ENCODE results near the gene CNGB1. TPM values are rescaled to one million over a fixed set of nuclear protein-coding genes. Genes with fewer than 3 reads are reported as not detected.

The CNGB1 gene
- total RNA-seq = not detected in 2 replicates

GRCh38 chr16:57970970-57971369, at the start of gene CNGB1:
TSS of gene CNGB1 (minus strand) at chr16:57971128. CDS start at chr16:57967286, 3,842 bp downstream.
- intact Hi-C loops (cut with micrococcal nuclease) = no loop called here

GRCh38 chr16:58019866-58020538, 49.1 kb upstream of the CNGB1 start:
- intact Hi-C loops (cut with micrococcal nuclease) = loop anchor here (1.0 to 5.0 kb wide), 2 partner anchors 177 to 286 kb away; partner anchors contain the start of gene CSNK2A2

- intact Hi-C loops (cut with micrococcal nuclease) = no loop called here
Observed at GRCh38 chr16:58018803-58019202, 47.9 kb upstream of the CNGB1 start.

GRCh38 chr16:58016840-58017446, 46.0 kb upstream of the CNGB1 start:
- intact Hi-C loops (cut with micrococcal nuclease) = no loop called here

GRCh38 chr16:58013201-58013956, 42.5 kb upstream of the CNGB1 start:
- intact Hi-C loops (cut with micrococcal nuclease) = no loop called here

- intact Hi-C loops (cut with micrococcal nuclease) = no loop called here
Observed at GRCh38 chr16:58012481-58012880, 41.6 kb upstream of the CNGB1 start.

GRCh38 chr16:58011652-58012051, 40.7 kb upstream of the CNGB1 start:
- intact Hi-C loops (cut with micrococcal nuclease) = no loop called here

- intact Hi-C loops (cut with micrococcal nuclease) = no loop called here
Observed at GRCh38 chr16:58010886-58011285, 40.0 kb upstream of the CNGB1 start.

GRCh38 chr16:58009856-58010416, 39.0 kb upstream of the CNGB1 start:
- intact Hi-C loops (cut with micrococcal nuclease) = no loop called here

GRCh38 chr16:58004736-58005135, 33.8 kb upstream of the CNGB1 start:
- intact Hi-C loops (cut with micrococcal nuclease) = loop anchor here (1.0 to 5.0 kb wide), 2 partner anchors 105 to 412 kb away; no protein-coding TSS in a partner anchor

- intact Hi-C loops (cut with micrococcal nuclease) = loop anchor here (5.0 kb wide), 1 partner anchor 411 kb away; no protein-coding TSS in a partner anchor
Observed at GRCh38 chr16:58002936-58003335, 32.0 kb upstream of the CNGB1 start.

GRCh38 chr16:58002416-58002800, 31.5 kb upstream of the CNGB1 start:
- intact Hi-C loops (cut with micrococcal nuclease) = loop anchor here (5.0 kb wide), 1 partner anchor 410 kb away; no protein-coding TSS in a partner anchor

- intact Hi-C loops (cut with micrococcal nuclease) = loop anchor here (1.0 to 5.0 kb wide), 6 partner anchors 17 to 702 kb away; partner anchors contain the start of gene GINS3
Observed at GRCh38 chr16:58001781-58002415, 31.0 kb upstream of the CNGB1 start.

GRCh38 chr16:58000706-58001676, 30.1 kb upstream of the CNGB1 start, which contains the start of gene USB1:
TSS of gene USB1 (plus strand) at chr16:58001407. CDS start at chr16:58001484, 77 bp downstream.
- intact Hi-C loops (cut with micrococcal nuclease) = loop anchor here (1.0 to 5.0 kb wide), 8 partner anchors 16 to 701 kb away; partner anchors contain the start of genes CFAP20, GINS3 and KATNB1

- intact Hi-C loops (cut with micrococcal nuclease) = loop anchor here (1.0 to 5.0 kb wide), 8 partner anchors 129 to 423 kb away; partner anchors contain the start of genes CFAP20, GINS3 and KATNB1
Observed at GRCh38 chr16:57999971-58000705, 29.2 kb upstream of the CNGB1 start, which contains the start of gene ZNF319. TSS of gene ZNF319 (minus strand) at chr16:58000672. CDS start at chr16:57998265, 2,407 bp downstream.

- intact Hi-C loops (cut with micrococcal nuclease) = loop anchor here (2.0 kb wide), 3 partner anchors 189 to 243 kb away; no protein-coding TSS in a partner anchor
Observed at GRCh38 chr16:57999366-57999970, 28.5 kb upstream of the CNGB1 start.

GRCh38 chr16:57998992-57999365, 28.1 kb upstream of the CNGB1 start:
- intact Hi-C loops (cut with micrococcal nuclease) = loop anchor here (1.0 to 2.0 kb wide), 4 partner anchors 25 to 242 kb away; no protein-coding TSS in a partner anchor

- intact Hi-C loops (cut with micrococcal nuclease) = loop anchor here (1.0 to 2.0 kb wide), 4 partner anchors 26 to 242 kb away; no protein-coding TSS in a partner anchor
Observed at GRCh38 chr16:57998486-57998885, 27.6 kb upstream of the CNGB1 start.
